A549 (cell line): ENCODE data around the gene C1QTNF9. TPM values are rescaled to one million over a fixed set of nuclear protein-coding genes. Genes with fewer than 3 reads are reported as not detected.

Experiments
- ATAC-seq, 2 experiments: fragments of 200-7000 bp in 1 of 2; fragments of >200 bp in 1 of 2; cut with Nextera tagmentation in 1 of 2; cut with Tn5 transposase in 1 of 2; 3 replicates each; pipeline versions ENCODE4 v1.8.0 to v1.9.1; 2018 to 2020; ENCODE audit warnings: mild to moderate bottlenecking in 1 of 2, moderate library complexity in 1 of 2
- CTCF ChIA-PET: fragments of 300-600 bp; sonication (Branson Sonifier 250); formaldehyde crosslinking; extraction: SDS; loops from one replicate; lab custom pipeline; 2021; ENCODE audit warnings: antibody characterized with exemption, inconsistent platforms; lab: Yijun Ruan, JAX
- POLR2A ChIA-PET: fragments of 350-600 bp; formaldehyde crosslinking; extraction: SDS; loops from one replicate; lab custom pipeline; 2021; ENCODE audit warnings: antibody characterized with exemption, inconsistent platforms; lab: Yijun Ruan, JAX
- DNase-seq, 2 experiments: peaks; one replicate each; pipeline versions ENCODE4 v3.0.0 to v3.0.0-alpha.2; 2011 to 2016; ENCODE audit warnings: low read depth in 1 of 2, low spot score in 1 of 2
- FAIRE-seq: peaks from 2 replicates; lab custom pipeline; 2011; peaks lifted over from hg19 to GRCh38; lab: Jason Lieb, UNC
- H3K27ac ChIP-seq, 2 experiments: fragments of >200 bp; sonication (Bioruptor Twin); formaldehyde crosslinking; 3 replicates each; pipeline ENCODE4 v1.5.1; 2016 to 2017
- H3K4me1 ChIP-seq: fragments of >200 bp; sonication (Bioruptor Twin); formaldehyde crosslinking; 3 replicates; pipeline ENCODE4 v1.6.1; 2016
- H3K4me2 ChIP-seq: fragments of >200 bp; sonication (Bioruptor Twin); formaldehyde crosslinking; 3 replicates; pipeline ENCODE4 v1.6.1; 2016
- H3K4me3 ChIP-seq: fragments of >200 bp; sonication (Bioruptor Twin); formaldehyde crosslinking; 3 replicates; pipeline ENCODE4 v1.5.1; 2016
- H3K9me3 ChIP-seq: fragments of >200 bp; sonication (Bioruptor Twin); formaldehyde crosslinking; 3 replicates; pipeline ENCODE4 v1.6.1; 2016
- CBX2 ChIP-seq: fragments of 200-600 bp; sonication (generic); IDR thresholded peaks from 2 replicates; pipeline ENCODE4 v1.6.1; 2016; ENCODE audit warnings: low read depth, mild to moderate bottlenecking, borderline replicate concordance
- CBX8 ChIP-seq: fragments of 200-600 bp; sonication (generic); IDR thresholded peaks from 2 replicates; pipeline ENCODE4 v1.6.1; 2016
- CEBPB ChIP-seq, 2 experiments: fragments of >200 bp in 1 of 2; sonication (Bioruptor Twin) in 1 of 2; formaldehyde crosslinking in 1 of 2; IDR thresholded peaks; 2 replicates each; pipeline ENCODE4 v1.6.1; 2012 to 2016
- EHF ChIP-seq: fragments of 250-450 bp; sonication (Bioruptor Pico); IDR thresholded peaks from 2 replicates; pipeline ENCODE4 v1.5.0; 2020; ENCODE audit warnings: mild to moderate bottlenecking
- EHMT2 ChIP-seq: fragments of 200-600 bp; sonication (generic); IDR thresholded peaks from 2 replicates; pipeline ENCODE4 v1.6.1; 2016; ENCODE audit warnings: antibody characterized with exemption, low read depth, mild to moderate bottlenecking, moderate library complexity
- FOSB ChIP-seq: fragments of 250-450 bp; sonication (Bioruptor Pico); IDR thresholded peaks from 2 replicates; pipeline ENCODE4 v1.5.0; 2020; ENCODE audit warnings: mild to moderate bottlenecking, moderate library complexity
- HDAC2 ChIP-seq: fragments of 200-600 bp; sonication (generic); IDR thresholded peaks from 2 replicates; pipeline ENCODE4 v1.6.1; 2016
- HOXB5 ChIP-seq: fragments of 250-450 bp; sonication (Bioruptor Pico); IDR thresholded peaks from 2 replicates; pipeline ENCODE4 v1.5.0; 2020; ENCODE audit warnings: mild to moderate bottlenecking, moderate library complexity
- JUN ChIP-seq, 2 experiments: fragments of >200 bp; sonication (Bioruptor Twin); formaldehyde crosslinking; IDR thresholded peaks; 2 replicates in 1 of 2; 3 replicates in 1 of 2; pipeline ENCODE4 v1.6.1; 2016 to 2017
- JUNB ChIP-seq: fragments of >200 bp; sonication (Bioruptor Twin); formaldehyde crosslinking; IDR thresholded peaks from 2 replicates; pipeline ENCODE4 v1.6.1; 2016
- KDM1A ChIP-seq: fragments of 200-600 bp; sonication (generic); IDR thresholded peaks from 2 replicates; pipeline ENCODE4 v1.6.1; 2016; ENCODE audit warnings: low read depth, mild to moderate bottlenecking
- KDM5A ChIP-seq: fragments of 200-600 bp; sonication (generic); IDR thresholded peaks from 2 replicates; pipeline ENCODE4 v1.6.1; 2016; ENCODE audit warnings: antibody characterized with exemption, mild to moderate bottlenecking
- MAZ ChIP-seq: fragments of 150-350 bp; IDR thresholded peaks from 2 replicates; pipeline ENCODE4 v1.6.1; 2014; ENCODE audit warnings: antibody characterized with exemption, low read depth, low read length, borderline replicate concordance
- NPAS2 ChIP-seq: fragments of 250-450 bp; sonication (Bioruptor Pico); IDR thresholded peaks from 2 replicates; pipeline ENCODE4 v1.8.0; 2022; ENCODE audit warnings: mild to moderate bottlenecking, moderate library complexity, borderline replicate concordance
- NR3C1 ChIP-seq: fragments of >200 bp; sonication (Bioruptor Twin); formaldehyde crosslinking; IDR thresholded peaks from 3 replicates; pipeline ENCODE4 v1.6.1; 2017
- PHF8 ChIP-seq: fragments of 200-600 bp; sonication (generic); IDR thresholded peaks from 2 replicates; pipeline ENCODE4 v1.6.1; 2016; ENCODE audit warnings: low read depth, mild to moderate bottlenecking, antibody characterized with exemption, moderate library complexity, borderline replicate concordance
- POLR2AphosphoS2 ChIP-seq: conservative IDR thresholded peaks from 2 replicates; pipeline ENCODE4 v1.6.1; 2012; ENCODE audit warnings: low read length, improper control_type of control experiment, inconsistent platforms
- RAD21 ChIP-seq, 2 experiments: fragments of >200 bp in 1 of 2; sonication (Bioruptor Twin) in 1 of 2; formaldehyde crosslinking in 1 of 2; IDR thresholded peaks in 1 of 2; conservative IDR thresholded peaks in 1 of 2; 2 replicates in 1 of 2; 3 replicates in 1 of 2; pipeline ENCODE4 v1.6.1; 2012 to 2018; ENCODE audit warnings: inconsistent platforms in 1 of 2
- RARB ChIP-seq: fragments of 250-450 bp; sonication (Bioruptor Pico); IDR thresholded peaks from 2 replicates; pipeline ENCODE4 v1.8.0; 2021; ENCODE audit warnings: mild to moderate bottlenecking, moderate library complexity
- RCOR1 ChIP-seq: fragments of 150-350 bp; IDR thresholded peaks from 2 replicates; pipeline ENCODE4 v1.6.1; 2014; ENCODE audit warnings: antibody characterized with exemption, low read length, low read depth
- RNF2 ChIP-seq: fragments of 200-600 bp; sonication (generic); IDR thresholded peaks from 2 replicates; pipeline ENCODE4 v1.6.1; 2016; ENCODE audit warnings: low read depth, mild to moderate bottlenecking, antibody characterized with exemption, moderate library complexity, borderline replicate concordance
- SREBF2 ChIP-seq: fragments of 450-650 bp; IDR thresholded peaks from 2 replicates; pipeline ENCODE4 v1.6.1; 2014; ENCODE audit warnings: mild to moderate bottlenecking, moderate library complexity
- TFCP2L1 ChIP-seq: fragments of 250-450 bp; sonication (Bioruptor Pico); IDR thresholded peaks from 2 replicates; pipeline ENCODE4 v1.5.0; 2021; ENCODE audit warnings: mild to moderate bottlenecking
- TP53 ChIP-seq: fragments of 250-450 bp; sonication (Bioruptor Pico); IDR thresholded peaks from 2 replicates; pipeline ENCODE4 v1.5.0; 2021; ENCODE audit warnings: mild to moderate bottlenecking, moderate library complexity
- ZC3H11A ChIP-seq: fragments of 450-650 bp; IDR thresholded peaks from 2 replicates; pipeline ENCODE4 v1.6.1; 2014; ENCODE audit warnings: antibody characterized with exemption, mild to moderate bottlenecking
- ZFP36 ChIP-seq: fragments of 450-650 bp; IDR thresholded peaks from 2 replicates; pipeline ENCODE4 v1.6.1; 2014; ENCODE audit warnings: borderline replicate concordance; ENCODE audit not compliant: partially characterized antibody
- ZNF302 ChIP-seq: fragments of 250-450 bp; sonication (Bioruptor Pico); IDR thresholded peaks from 2 replicates; pipeline ENCODE4 v1.9.0; 2021; ENCODE audit warnings: inconsistent platforms, mild to moderate bottlenecking, moderate library complexity
- WGBS: methylation state at CpG from one replicate; pipeline ENCODE4 v1.1.6; 2017; ENCODE audit errors: missing lambda C conversion rate; 5-methylcytosine and 5-hydroxymethylcytosine counted together
- polyA plus RNA-seq, 4 experiments: library from polyadenylated mRNA; depleted of rRNA in 3 of 4; stranded (reverse); fragments of >200 nt; fragmentation: RNase III in 1 of 4; extraction: RNeasy Plus Mini Kit Qiagen cat#74134 plus additional on column Dnase treatment in 1 of 4; gene quantifications; 2 replicates in 3 of 4; 3 replicates in 1 of 4; pipeline ENCODE4 v1.2.3, GENCODE V29; 2011 to 2017
- TF ChIP-seq, protein P1 (sequence below): fragments of >200 bp; sonication (Bioruptor Twin); formaldehyde crosslinking; IDR thresholded peaks from 2 replicates; pipeline ENCODE4 v1.6.1; 2016
- TF ChIP-seq, protein P2 (sequence below): fragments of >200 bp; sonication (Bioruptor Twin); formaldehyde crosslinking; IDR thresholded peaks from 3 replicates; pipeline ENCODE4 v1.5.1; 2016
- TF ChIP-seq, protein P3 (sequence below): fragments of 450-650 bp; IDR thresholded peaks from 2 replicates; pipeline ENCODE4 v1.6.1; 2014; ENCODE audit warnings: antibody characterized with exemption
- TF ChIP-seq, protein P4 (sequence below): IDR thresholded peaks from 2 replicates; pipeline ENCODE4 v1.6.1; 2012

Gene C1QTNF9
- polyA plus RNA-seq, 2 of the 4 experiments (the other 2 are of a cell fraction): not detected

DNA sequence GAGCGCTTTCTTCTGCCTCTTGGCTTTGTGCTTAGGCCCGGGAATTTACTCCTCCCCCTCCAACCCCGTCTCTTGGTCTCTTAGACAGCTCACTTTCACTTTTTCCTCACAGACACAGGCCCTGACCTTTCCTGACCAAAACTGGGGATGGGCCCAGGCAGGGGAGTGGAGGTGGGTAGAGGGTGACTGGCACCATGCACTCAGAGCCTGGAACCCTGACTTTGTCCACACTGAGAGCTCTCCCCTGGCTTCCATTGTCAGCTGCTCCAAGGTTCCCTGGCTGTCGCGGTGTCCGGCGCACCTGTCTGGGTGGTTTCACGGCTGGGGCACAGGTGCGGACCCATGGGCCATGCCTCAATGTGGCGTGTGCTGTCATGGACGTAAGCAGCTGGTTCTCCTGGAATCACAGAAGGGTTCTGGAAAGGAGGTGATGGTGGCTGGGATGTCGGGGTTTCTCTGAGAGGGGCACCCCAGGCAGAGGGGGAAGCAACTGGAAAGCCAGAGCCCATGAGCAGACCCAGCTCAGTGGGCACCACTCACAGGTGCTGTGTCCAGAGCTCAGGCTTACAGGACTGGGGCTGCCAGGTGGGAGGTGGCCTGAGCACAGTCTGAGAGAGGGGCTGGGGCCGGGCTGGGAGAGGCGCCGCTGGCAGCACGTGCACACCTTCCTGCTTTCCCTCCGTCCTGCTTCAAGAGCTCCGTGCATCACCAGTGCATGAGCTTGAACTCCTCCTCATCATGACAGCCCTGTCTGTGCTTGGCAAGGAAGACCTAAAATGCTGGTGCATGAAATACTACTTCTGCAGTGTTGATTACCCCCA is 28.0 kb upstream of the C1QTNF9 start:
- FAIRE-seq (no peak), DNase-seq (no peak)
- WGBS: 92% methylated on average over 10 of the region's 18 CpGs
- POLR2A ChIA-PET: no interaction called here
- H3K4me2 ChIP-seq: no peak overlapping the region
- TF ChIP-seq SREBF2 (no peak), ZC3H11A (no peak), RAD21 (conservative IDR thresholded peaks at IDR 0.05 in 1 of 2, IDR thresholded peaks at IDR 0.05 in 1 of 2) (no peak), EHF (CRISPR knock-in tag) (no peak), HDAC2 (no peak), KDM5A (no peak), RNF2 (no peak), JUN (IDR thresholded peaks at IDR 0.05) (no peak), POLR2AphosphoS2 (no peak), RARB (CRISPR knock-in tag) (no peak), NPAS2 (CRISPR knock-in tag) (no peak), TFCP2L1 (CRISPR knock-in tag) (no peak), MAZ (no peak), CBX2 (no peak)
- TF ChIP-seq, protein P1, sequence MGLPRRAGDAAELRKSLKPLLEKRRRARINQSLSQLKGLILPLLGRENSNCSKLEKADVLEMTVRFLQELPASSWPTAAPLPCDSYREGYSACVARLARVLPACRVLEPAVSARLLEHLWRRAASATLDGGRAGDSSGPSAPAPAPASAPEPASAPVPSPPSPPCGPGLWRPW: no peak
- TF ChIP-seq, all 56 proteins: peak for 0
- Histone ChIP-seq H3K9me3 (no peaks in the 10 kb centered on the region), H3K4me1 (no peaks in the 10 kb centered on the region), H3K27ac (no peak overlapping the region), H3K4me3 (no peak overlapping the region)
- ATAC-seq: no peak
- CTCF ChIA-PET: no interaction called here

DNA sequence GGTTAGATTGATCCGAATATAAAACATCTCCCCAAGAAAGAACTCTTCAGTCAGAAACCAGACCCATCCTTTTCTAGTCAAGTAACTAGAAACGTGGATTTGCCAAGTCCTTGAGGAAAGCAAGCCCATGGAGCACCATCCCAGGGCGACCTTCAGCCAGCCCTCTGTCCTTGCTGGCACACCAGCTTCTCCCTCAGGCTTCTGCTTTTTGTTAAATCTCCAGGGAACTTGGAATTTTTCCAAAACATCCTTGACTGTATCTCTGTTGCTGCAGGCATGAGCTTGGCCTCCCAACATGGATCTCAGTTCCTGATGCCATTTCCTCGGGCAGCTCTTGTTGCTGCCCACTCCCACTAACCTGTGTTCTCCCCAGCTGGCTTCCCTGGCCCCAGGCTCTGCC is 27.1 kb upstream of the C1QTNF9 start:
- Histone ChIP-seq H3K9me3 (no peaks in the 10 kb centered on the region), H3K27ac (no peak overlapping the region), H3K4me1 (no peaks in the 10 kb centered on the region)
- CTCF ChIA-PET: no interaction called here
- TF ChIP-seq ZNF302 (CRISPR knock-in tag) (no peak), JUNB (no peak), EHMT2 (no peak), RCOR1 (no peak), CEBPB (IDR thresholded peaks at IDR 0.05) (no peak), NR3C1 (no peak), ZFP36 (no peak), KDM5A (no peak), RAD21 (conservative IDR thresholded peaks at IDR 0.05 in 1 of 2, IDR thresholded peaks at IDR 0.05 in 1 of 2) (no peak)
- TF ChIP-seq, all 56 proteins: peak for 0
- no peak for ATAC-seq
- WGBS: 50% methylated on average over 4 of the region's 4 CpGs
- Histone ChIP-seq H3K4me2 (no peak overlapping the region), H3K4me3 (no peak overlapping the region)
- no peak for FAIRE-seq
- DNase-seq: no peak
- POLR2A ChIA-PET: no interaction called here

DNA sequence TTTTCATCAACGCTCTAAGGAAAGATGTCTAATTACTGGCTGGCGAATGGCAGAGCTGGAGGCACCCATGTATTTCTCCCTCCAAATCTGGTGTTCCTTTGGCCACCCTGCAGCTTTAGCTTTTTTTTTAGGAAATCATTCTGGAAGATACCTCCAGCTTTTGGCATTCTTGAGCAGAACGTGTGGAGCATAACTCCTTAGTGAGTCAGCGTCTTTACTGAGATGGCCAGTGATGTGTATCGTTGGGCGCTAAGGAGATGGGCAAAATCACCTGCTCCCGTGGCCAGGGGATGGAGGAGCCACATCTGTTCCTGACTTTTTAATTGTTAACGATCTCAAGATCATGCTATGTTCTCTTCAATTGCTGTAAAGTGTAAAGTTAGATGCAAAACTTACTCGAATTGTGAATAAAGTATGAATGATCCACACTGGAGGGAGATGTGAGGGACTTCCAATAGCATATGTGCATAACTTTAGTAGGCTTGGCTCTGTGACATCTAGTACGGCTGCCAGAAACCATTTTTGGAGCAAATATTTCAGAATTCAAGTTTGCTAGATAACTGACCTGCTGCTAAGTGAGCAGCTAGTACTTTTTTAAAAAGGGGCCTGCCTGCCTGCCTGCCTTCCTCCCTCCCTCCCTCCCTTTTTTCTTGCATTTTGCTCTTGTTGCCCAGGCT is 24.4 kb upstream of the C1QTNF9 start:
- no peaks in the 10 kb centered on the region for H3K4me1 ChIP-seq
- ATAC-seq (no peak), FAIRE-seq (no peak), DNase-seq (no peak)
- H3K9me3 ChIP-seq: no peaks in the 10 kb centered on the region
- H3K4me2 ChIP-seq: no peak overlapping the region
- 78% methylated on average over 10 of the region's 10 CpGs for WGBS
- H3K4me3 ChIP-seq: no peak overlapping the region
- CTCF ChIA-PET: no interaction called here
- H3K27ac ChIP-seq: no peak overlapping the region
- POLR2A ChIA-PET: no interaction called here
- TF ChIP-seq FOSB (CRISPR knock-in tag) (no peak), JUN (IDR thresholded peaks at IDR 0.05) (no peak), SREBF2 (no peak), CEBPB (IDR thresholded peaks at IDR 0.05) (no peak), RARB (CRISPR knock-in tag) (no peak), CBX8 (no peak), PHF8 (no peak), HOXB5 (CRISPR knock-in tag) (no peak), TP53 (CRISPR knock-in tag) (no peak), KDM1A (no peak), HDAC2 (no peak), MAZ (no peak)
- TF ChIP-seq, protein P2, sequence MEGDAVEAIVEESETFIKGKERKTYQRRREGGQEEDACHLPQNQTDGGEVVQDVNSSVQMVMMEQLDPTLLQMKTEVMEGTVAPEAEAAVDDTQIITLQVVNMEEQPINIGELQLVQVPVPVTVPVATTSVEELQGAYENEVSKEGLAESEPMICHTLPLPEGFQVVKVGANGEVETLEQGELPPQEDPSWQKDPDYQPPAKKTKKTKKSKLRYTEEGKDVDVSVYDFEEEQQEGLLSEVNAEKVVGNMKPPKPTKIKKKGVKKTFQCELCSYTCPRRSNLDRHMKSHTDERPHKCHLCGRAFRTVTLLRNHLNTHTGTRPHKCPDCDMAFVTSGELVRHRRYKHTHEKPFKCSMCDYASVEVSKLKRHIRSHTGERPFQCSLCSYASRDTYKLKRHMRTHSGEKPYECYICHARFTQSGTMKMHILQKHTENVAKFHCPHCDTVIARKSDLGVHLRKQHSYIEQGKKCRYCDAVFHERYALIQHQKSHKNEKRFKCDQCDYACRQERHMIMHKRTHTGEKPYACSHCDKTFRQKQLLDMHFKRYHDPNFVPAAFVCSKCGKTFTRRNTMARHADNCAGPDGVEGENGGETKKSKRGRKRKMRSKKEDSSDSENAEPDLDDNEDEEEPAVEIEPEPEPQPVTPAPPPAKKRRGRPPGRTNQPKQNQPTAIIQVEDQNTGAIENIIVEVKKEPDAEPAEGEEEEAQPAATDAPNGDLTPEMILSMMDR: no peak
- TF ChIP-seq, protein P3, sequence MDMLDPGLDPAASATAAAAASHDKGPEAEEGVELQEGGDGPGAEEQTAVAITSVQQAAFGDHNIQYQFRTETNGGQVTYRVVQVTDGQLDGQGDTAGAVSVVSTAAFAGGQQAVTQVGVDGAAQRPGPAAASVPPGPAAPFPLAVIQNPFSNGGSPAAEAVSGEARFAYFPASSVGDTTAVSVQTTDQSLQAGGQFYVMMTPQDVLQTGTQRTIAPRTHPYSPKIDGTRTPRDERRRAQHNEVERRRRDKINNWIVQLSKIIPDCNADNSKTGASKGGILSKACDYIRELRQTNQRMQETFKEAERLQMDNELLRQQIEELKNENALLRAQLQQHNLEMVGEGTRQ: no peak
- TF ChIP-seq, protein P4, sequence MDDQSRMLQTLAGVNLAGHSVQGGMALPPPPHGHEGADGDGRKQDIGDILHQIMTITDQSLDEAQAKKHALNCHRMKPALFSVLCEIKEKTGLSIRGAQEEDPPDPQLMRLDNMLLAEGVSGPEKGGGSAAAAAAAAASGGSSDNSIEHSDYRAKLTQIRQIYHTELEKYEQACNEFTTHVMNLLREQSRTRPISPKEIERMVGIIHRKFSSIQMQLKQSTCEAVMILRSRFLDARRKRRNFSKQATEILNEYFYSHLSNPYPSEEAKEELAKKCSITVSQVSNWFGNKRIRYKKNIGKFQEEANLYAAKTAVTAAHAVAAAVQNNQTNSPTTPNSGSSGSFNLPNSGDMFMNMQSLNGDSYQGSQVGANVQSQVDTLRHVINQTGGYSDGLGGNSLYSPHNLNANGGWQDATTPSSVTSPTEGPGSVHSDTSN: no peak
